Gastroesophageal sphincter (tissue), 3 donors: ENCODE measurements around the gene FBP1.
"Not testable (repeated sequence)": the region's sequence is repeated elsewhere in the genome, so short reads cannot be mapped to it uniquely, and the experiment has no call there.

ENCODE experiments used
- POLR2A ChIP-seq, 2 donors: fragments of 450-650 bp; IDR thresholded peaks; one replicate each; pipeline ENCODE4 v1.6.1; 2017; ENCODE audit warnings: antibody characterized with exemption in 2 of 2, mild to moderate bottlenecking in 2 of 2, moderate library complexity in 1 of 2
- POLR2AphosphoS5 ChIP-seq: sonication (generic); formaldehyde crosslinking; IDR thresholded peaks from one replicate; pipeline ENCODE4 v1.6.1; 2017; ENCODE audit warnings: antibody characterized with exemption
- TF ChIP-seq, protein P1 (sequence below), 4 experiments: fragments of 200-600 bp in 2 of 4; fragments of 450-650 bp in 2 of 4; sonication (generic) in 1 of 4; IDR thresholded peaks; one replicate each; pipeline ENCODE4 v1.5.1; 2017 to 2019; ENCODE audit warnings: antibody characterized with exemption in 4 of 4, mild to moderate bottlenecking in 2 of 4, moderate library complexity in 2 of 4

DNA sequence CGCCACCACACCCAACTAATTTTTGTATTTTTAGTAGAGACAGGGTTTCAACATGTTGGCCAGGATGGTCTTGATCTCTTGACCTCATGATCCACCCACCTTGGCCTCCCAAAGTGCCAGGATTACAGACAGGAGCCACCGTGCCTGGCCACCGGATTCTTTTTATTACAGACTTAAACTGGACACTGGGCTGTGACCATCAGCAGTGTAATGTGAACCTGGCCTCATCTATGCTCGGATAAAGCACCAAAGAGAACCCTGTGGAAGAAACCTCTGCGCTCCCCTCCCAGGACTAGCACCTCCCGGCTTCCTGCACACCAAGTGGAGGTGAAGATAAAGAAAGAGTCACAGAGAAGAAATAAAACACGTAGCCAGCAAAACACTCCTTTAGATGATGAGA lies 46.6 kb downstream of the FBP1 start:
- TF ChIP-seq, protein P1, sequence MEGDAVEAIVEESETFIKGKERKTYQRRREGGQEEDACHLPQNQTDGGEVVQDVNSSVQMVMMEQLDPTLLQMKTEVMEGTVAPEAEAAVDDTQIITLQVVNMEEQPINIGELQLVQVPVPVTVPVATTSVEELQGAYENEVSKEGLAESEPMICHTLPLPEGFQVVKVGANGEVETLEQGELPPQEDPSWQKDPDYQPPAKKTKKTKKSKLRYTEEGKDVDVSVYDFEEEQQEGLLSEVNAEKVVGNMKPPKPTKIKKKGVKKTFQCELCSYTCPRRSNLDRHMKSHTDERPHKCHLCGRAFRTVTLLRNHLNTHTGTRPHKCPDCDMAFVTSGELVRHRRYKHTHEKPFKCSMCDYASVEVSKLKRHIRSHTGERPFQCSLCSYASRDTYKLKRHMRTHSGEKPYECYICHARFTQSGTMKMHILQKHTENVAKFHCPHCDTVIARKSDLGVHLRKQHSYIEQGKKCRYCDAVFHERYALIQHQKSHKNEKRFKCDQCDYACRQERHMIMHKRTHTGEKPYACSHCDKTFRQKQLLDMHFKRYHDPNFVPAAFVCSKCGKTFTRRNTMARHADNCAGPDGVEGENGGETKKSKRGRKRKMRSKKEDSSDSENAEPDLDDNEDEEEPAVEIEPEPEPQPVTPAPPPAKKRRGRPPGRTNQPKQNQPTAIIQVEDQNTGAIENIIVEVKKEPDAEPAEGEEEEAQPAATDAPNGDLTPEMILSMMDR (IDR thresholded peaks at IDR 0.05): not testable (repeated sequence)
- TF ChIP-seq POLR2AphosphoS5; POLR2A (IDR thresholded peaks at IDR 0.05): not testable (repeated sequence)
